Measurements from ENCODE around the gene CFAP54.

Gene CFAP54

GRCh38 chr12:96516472-96517430, 27.4 kb downstream of the CFAP54 start:
- no peak for TF ChIP-seq EZH2 (IDR thresholded peaks at IDR 0.05)
- TF ChIP-seq FOXP2 (optimal IDR thresholded peaks at IDR 0.05; ENCODE audit: control extremely low read depth, extremely low read length, insufficient read depth): no peak
- no peak for TF ChIP-seq POLR2AphosphoS5 (IDR thresholded peaks at IDR 0.05; ENCODE audit: borderline replicate concordance, low read depth, low read length)
- Histone ChIP-seq H3K9ac (ENCODE audit: insufficient read length) (no peak overlapping the region), H3K36me3 (ENCODE audit: insufficient read depth, low read length) (no peaks in the 10 kb centered on the region), H3K4me3 (peak overlapping the region; percentile 45; the same call in 1 of the 2 replicates), H3K9me3 (ENCODE audit: low read depth, low read length) (no peaks in the 10 kb centered on the region), H3K27ac (no peak overlapping the region)
- peak; percentile 81 for DNase-seq (ENCODE audit: low read depth, low spot score)

GRCh38 chr12:96520767-96521166, 31.4 kb downstream of the CFAP54 start:
- no peak for DNase-seq (ENCODE audit: low read depth, low spot score)
- no peak overlapping the region for H3K27ac ChIP-seq
- TF ChIP-seq EZH2 (IDR thresholded peaks at IDR 0.05) (no peak), POLR2AphosphoS5 (IDR thresholded peaks at IDR 0.05; ENCODE audit: borderline replicate concordance, low read depth, low read length) (no peak), FOXP2 (optimal IDR thresholded peaks at IDR 0.05; ENCODE audit: control extremely low read depth, extremely low read length, insufficient read depth) (no peak)
- no peaks in the 10 kb centered on the region for H3K36me3 ChIP-seq (ENCODE audit: insufficient read depth, low read length)
- no peak overlapping the region for H3K9ac ChIP-seq (ENCODE audit: insufficient read length)
- no peak overlapping the region for H3K4me3 ChIP-seq
- H3K9me3 ChIP-seq (ENCODE audit: low read depth, low read length): no peaks in the 10 kb centered on the region

GRCh38 chr12:96521895-96522682, 32.7 kb downstream of the CFAP54 start:
- Histone ChIP-seq H3K36me3 (ENCODE audit: insufficient read depth, low read length) (no peaks in the 10 kb centered on the region), H3K4me3 (no peak overlapping the region), H3K9ac (ENCODE audit: insufficient read length) (no peak overlapping the region), H3K9me3 (ENCODE audit: low read depth, low read length) (no peaks in the 10 kb centered on the region), H3K27ac (no peak overlapping the region)
- no peak for TF ChIP-seq FOXP2 (optimal IDR thresholded peaks at IDR 0.05; ENCODE audit: control extremely low read depth, extremely low read length, insufficient read depth)
- DNase-seq (ENCODE audit: low read depth, low spot score): no peak

GRCh38 chr12:96522690-96523089, 33.3 kb downstream of the CFAP54 start:
- TF ChIP-seq FOXP2 (optimal IDR thresholded peaks at IDR 0.05; ENCODE audit: control extremely low read depth, extremely low read length, insufficient read depth): no peak
- TF ChIP-seq EZH2 (IDR thresholded peaks at IDR 0.05): no peak
- TF ChIP-seq POLR2AphosphoS5 (IDR thresholded peaks at IDR 0.05; ENCODE audit: borderline replicate concordance, low read depth, low read length): no peak
- Histone ChIP-seq H3K9ac (ENCODE audit: insufficient read length) (no peak overlapping the region), H3K36me3 (ENCODE audit: insufficient read depth, low read length) (no peaks in the 10 kb centered on the region), H3K27ac (no peak overlapping the region), H3K4me3 (no peak overlapping the region), H3K9me3 (ENCODE audit: low read depth, low read length) (no peaks in the 10 kb centered on the region)
- no peak for DNase-seq (ENCODE audit: low read depth, low spot score)

- Histone ChIP-seq H3K9me3 (ENCODE audit: low read depth, low read length) (no peaks in the 10 kb centered on the region), H3K27ac (no peak overlapping the region), H3K4me3 (no peak overlapping the region), H3K36me3 (ENCODE audit: insufficient read depth, low read length) (no peaks in the 10 kb centered on the region), H3K9ac (ENCODE audit: insufficient read length) (no peak overlapping the region)
- TF ChIP-seq EZH2 (IDR thresholded peaks at IDR 0.05) (no peak), FOXP2 (optimal IDR thresholded peaks at IDR 0.05; ENCODE audit: control extremely low read depth, extremely low read length, insufficient read depth) (no peak), POLR2AphosphoS5 (IDR thresholded peaks at IDR 0.05; ENCODE audit: borderline replicate concordance, low read depth, low read length) (no peak)
- no peak for DNase-seq (ENCODE audit: low read depth, low spot score)
Measured at GRCh38 chr12:96526110-96526509, 36.7 kb downstream of the CFAP54 start.

GRCh38 chr12:96529912-96530311, 40.5 kb downstream of the CFAP54 start:
- no peak for DNase-seq (ENCODE audit: low read depth, low spot score)
- H3K9ac ChIP-seq (ENCODE audit: insufficient read length): no peak overlapping the region
- no peak overlapping the region for H3K27ac ChIP-seq
- TF ChIP-seq POLR2AphosphoS5 (IDR thresholded peaks at IDR 0.05; ENCODE audit: borderline replicate concordance, low read depth, low read length): no peak
- no peak for TF ChIP-seq FOXP2 (optimal IDR thresholded peaks at IDR 0.05; ENCODE audit: control extremely low read depth, extremely low read length, insufficient read depth)
- TF ChIP-seq EZH2 (IDR thresholded peaks at IDR 0.05): no peak
- no peaks in the 10 kb centered on the region for H3K36me3 ChIP-seq (ENCODE audit: insufficient read depth, low read length)
- no peaks in the 10 kb centered on the region for H3K9me3 ChIP-seq (ENCODE audit: low read depth, low read length)
- no peak overlapping the region for H3K4me3 ChIP-seq

GRCh38 chr12:96534339-96534738, 45.0 kb downstream of the CFAP54 start:
- Histone ChIP-seq H3K9ac (ENCODE audit: insufficient read length) (no peak overlapping the region), H3K9me3 (ENCODE audit: low read depth, low read length) (no peaks in the 10 kb centered on the region), H3K4me3 (no peak overlapping the region), H3K27ac (no peak overlapping the region), H3K36me3 (ENCODE audit: insufficient read depth, low read length) (no peaks in the 10 kb centered on the region)
- no peak for DNase-seq (ENCODE audit: low read depth, low spot score)
- no peak for TF ChIP-seq FOXP2 (optimal IDR thresholded peaks at IDR 0.05; ENCODE audit: control extremely low read depth, extremely low read length, insufficient read depth)
- TF ChIP-seq POLR2AphosphoS5 (IDR thresholded peaks at IDR 0.05; ENCODE audit: borderline replicate concordance, low read depth, low read length): no peak
- no peak for TF ChIP-seq EZH2 (IDR thresholded peaks at IDR 0.05)

- DNase-seq (ENCODE audit: low read depth, low spot score): no peak
- TF ChIP-seq EZH2 (IDR thresholded peaks at IDR 0.05) (no peak), FOXP2 (optimal IDR thresholded peaks at IDR 0.05; ENCODE audit: control extremely low read depth, extremely low read length, insufficient read depth) (no peak), POLR2AphosphoS5 (IDR thresholded peaks at IDR 0.05; ENCODE audit: borderline replicate concordance, low read depth, low read length) (no peak)
- H3K36me3 ChIP-seq (ENCODE audit: insufficient read depth, low read length): no peaks in the 10 kb centered on the region
- no peak overlapping the region for H3K4me3 ChIP-seq
- no peak overlapping the region for H3K9ac ChIP-seq (ENCODE audit: insufficient read length)
- no peak overlapping the region for H3K27ac ChIP-seq
- no peaks in the 10 kb centered on the region for H3K9me3 ChIP-seq (ENCODE audit: low read depth, low read length)
Measured at GRCh38 chr12:96548384-96548783, 59.0 kb downstream of the CFAP54 start.

All from SK-N-MC (cell line).